HG03354 (cell line): ENCODE measurements around the gene BMP6.
"Not testable (repeated sequence)": the region's sequence is repeated elsewhere in the genome, so short reads cannot be mapped to it uniquely, and the experiment has no call there.

Experiments used
- ATAC-seq: cut with Tn5 transposase; IDR thresholded peaks from one replicate; pipeline ENCODE4 v1.9.1; 2021; ENCODE audit warnings: mild to moderate bottlenecking; ENCODE audit not compliant: unreplicated experiment, poor library complexity, severe bottlenecking

Gene BMP6

DNA sequence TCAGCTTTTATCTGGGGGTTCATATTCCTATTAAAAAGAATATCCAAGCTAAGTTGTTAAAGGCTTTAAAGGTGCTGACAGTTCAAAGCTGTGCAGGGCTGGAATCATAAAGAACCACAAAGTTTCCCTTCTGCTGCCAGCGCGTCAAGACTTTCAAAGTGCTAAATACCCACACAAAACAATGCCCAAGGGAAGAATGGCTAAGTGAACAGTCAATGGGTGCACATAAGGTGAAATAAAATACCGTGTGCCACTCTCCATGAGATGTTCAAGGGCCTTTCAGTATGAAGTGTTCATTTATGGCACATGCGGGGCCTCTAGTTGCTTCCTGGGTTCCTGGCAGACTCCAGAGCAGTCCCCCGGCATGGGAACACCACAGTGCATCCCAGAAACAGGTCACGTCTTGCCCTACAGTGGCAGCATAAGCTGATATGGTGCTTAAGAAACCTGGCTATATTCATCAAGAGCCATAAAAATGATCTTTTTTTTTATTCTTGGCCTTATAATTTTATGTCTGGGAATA, 170.6 kb downstream of the BMP6 start:
- ATAC-seq = no peak

DNA sequence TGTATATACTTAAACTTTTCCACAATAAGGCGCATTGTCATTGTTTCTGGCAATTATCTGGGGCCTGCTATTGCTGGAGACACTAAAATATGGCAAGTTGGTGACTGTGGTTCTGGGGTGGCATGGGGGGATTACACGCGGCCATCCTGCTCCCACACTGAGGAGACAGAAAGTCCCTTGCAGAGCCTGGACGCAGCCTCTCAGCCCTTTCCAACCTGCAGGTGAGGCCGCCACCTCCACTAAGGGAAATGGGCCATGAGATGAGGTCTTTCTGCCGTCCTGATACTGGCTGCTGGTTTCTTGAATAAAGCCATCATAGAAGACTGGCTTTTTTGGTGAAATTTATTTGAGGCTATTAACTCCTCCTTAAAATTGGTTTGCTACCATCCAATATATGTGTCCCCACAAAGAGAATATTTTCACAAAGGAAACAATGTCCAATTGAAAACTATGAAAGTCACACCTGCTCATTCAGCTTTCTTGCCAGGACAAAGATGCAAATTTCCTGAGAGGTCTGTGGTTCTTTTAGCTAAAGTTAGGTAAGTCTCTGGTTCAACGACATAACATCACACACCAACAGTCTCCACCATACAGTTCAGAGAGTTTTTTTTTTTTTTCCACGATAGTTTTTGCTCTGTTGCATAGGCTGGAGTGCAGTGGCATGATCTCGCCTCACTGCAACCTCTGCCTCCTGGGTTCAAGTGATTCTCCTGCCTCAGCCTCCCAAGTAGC, 171.7 kb downstream of the BMP6 start:
- peak; percentile 44 for ATAC-seq

DNA sequence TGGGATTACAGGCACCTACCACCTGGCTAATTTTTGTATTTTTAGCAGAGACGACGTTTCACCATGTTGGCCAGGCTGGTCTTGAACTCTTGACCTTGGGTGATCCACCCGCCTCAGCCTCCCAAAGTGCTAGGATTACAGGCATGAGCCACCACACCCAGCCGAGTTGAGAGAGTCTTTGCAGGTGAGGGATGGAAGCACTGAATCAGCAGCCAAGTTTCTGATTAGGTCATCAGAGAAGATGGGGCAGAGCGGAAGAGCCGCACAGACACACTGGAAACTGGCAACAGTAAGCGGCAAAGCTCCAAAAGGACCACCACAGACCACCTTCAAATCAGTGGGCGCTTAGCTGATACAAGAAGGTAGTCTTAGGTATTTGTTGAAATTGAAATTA, 172.3 kb downstream of the BMP6 start:
- ATAC-seq = not testable (repeated sequence)

DNA sequence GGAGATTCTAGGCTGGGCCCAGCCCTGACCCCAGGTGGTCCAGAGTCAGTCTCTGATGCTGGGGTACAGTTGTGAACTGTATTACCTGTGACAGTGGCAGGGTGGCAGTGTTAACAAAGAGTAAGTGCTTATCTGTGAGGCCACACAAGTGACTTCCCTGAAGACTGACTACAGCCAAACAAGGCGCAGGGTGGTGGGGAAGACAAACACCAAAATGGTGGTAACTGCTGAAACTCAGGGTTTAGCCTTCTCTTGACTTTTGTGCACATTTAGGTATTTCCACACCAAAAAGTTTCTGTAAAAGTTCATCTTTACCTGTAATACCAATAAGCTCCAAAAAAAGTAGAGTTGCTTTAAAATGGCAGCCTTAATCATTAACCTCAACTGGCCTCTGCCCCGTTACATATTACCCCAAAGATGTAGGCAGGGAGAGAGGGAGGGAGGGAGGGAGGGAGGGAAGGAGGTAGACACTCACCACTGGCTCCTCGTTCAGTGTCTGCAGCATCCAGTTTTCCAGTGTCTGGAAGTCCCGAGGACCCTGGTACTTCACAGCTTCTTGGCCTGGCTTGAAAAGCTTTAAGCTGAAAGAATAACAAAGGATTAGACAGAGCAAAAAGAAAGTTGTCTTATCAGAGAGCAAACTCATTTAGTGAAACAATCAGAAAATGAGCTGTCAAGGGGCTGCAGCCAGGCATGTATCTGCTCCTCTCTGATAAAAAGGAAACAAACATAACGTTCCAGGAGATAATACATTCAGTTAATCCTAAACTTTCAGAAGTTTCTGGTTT, 173.4 kb downstream of the BMP6 start:
- peak; percentile 75 for ATAC-seq

- ATAC-seq = no peak
Observed at GRCh38 chr6:7899889-7900213, 174.0 kb downstream of the BMP6 start.

DNA sequence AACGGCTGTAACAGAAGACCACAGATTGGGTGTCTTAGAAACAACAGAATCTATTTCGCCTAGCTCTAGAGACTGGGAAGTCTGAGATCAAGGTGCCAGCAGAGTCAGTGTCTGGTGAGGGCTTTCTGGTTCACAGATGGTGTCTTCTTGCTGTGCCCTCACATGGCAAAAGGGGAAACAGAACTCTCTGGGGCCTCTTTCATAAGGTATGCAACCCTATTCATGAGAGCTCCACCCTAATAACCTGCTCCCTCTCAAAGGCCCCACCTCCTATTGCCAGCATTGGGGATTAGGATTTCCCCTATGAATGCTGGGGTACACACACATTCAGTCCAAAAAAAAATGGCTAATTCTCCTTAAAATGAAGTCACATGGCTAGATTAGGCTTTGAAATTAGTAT, 174.7 kb downstream of the BMP6 start:
- ATAC-seq = no peak

DNA sequence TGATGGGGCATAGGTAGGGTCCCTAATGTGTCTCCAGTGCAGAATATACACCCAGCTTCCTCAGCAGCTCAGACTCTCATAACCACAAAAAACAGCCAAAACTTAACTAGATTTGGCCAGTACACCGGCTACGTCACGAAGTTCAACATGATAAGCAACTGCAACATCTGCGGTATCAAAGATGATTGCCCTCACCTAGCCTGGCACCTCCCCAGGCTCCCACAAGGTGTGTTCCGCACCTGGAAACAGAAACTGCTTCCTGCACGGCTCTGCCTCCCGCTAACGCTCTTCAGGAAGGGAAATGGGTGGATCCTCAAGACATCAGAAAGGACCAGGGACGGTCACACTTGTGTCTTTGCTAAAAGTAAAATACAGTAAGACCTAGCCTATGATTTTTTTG, 175.2 kb downstream of the BMP6 start:
- no peak for ATAC-seq

DNA sequence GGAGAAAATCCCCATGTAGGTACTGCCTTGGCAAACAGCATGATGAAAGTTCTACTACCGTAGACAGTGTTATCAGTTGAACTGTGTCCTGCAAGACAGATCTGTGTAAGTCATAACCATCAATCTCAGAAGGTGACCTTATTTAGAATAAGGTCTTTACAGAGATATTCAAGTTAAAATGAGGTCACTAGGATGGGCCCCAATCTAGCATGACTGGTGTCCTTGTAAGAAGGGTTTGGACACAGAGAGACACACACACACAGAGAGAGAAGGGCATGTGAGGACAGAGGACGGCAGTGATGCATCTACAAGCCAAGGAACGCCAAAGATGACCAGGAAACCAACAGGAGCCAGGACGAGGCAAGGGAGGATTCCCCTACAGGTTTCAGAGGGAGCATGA, 175.9 kb downstream of the BMP6 start:
- no peak for ATAC-seq

- no peak for ATAC-seq
Observed at GRCh38 chr6:7902221-7902620, 176.3 kb downstream of the BMP6 start.

GRCh38 chr6:7902867-7903266, 177.0 kb downstream of the BMP6 start:
- no peak for ATAC-seq

DNA sequence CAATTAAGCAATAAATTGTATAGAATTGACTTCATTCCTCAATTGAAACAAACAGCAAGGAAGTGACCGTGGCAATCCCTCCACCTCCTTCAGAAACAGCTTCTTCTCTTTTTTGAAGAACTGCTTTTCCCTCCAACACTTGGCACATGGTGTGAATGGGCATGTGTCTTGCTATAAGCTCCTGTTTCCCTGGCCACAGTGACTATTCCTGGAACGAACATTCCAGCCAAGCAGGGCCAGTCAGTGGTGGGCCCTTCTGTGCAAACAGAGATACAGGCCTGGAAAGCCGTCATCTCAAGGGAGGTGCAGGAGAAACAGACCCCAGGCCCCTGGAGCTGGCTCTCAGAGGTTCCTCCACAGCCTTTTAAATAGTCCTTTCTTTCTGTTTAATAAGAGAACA, 177.8 kb downstream of the BMP6 start:
- ATAC-seq = no peak

DNA sequence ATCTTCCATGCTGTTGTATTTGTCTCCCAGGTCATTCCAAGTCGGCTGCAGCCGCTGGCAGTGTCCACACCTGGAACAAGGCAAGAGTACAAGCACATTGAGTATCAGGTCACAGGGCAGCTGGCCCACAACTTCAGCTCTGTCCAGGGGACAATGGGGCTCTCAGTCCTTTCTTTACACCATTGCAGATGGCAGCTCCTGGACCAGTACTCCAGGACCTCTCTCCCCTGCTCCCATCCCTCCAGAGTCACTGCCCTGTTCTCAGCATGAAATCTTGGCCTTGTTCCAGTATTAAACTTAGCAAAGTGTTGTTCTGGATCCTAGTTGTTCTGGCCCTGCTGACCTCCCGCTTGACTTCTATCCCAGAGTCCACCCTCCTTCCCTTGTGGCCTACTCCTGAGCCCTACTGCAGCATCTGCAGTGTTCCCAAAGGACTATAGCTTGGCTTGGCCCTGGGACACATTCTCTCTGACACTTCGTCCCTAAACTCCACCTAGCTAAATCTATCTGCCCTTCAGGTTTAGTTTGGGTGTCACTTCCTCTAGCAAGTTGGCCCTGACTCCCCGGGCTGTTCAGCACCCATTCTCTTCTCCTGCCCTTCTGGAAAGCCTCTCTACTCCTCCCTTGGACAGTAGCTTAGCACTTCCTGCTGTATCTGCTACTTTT, 178.9 kb downstream of the BMP6 start:
- ATAC-seq = no peak

DNA sequence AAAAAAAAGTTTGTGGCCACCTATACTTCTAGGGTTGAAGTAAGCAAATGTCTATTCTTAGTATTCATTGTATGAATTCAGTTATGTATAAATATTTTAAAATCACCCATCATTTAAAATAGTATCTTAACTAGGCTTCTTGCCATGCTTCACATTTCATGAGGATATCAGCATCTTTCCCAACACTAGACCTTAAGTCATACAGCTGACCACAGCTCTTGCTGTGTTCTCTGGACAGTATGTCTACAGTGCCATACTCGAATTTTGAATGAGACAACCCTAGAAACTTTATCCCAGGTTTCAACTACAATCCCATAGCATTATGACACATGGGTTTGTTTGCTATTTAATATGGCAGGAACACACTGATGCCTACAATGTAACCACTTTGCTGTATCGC, 179.5 kb downstream of the BMP6 start:
- ATAC-seq = no peak

DNA sequence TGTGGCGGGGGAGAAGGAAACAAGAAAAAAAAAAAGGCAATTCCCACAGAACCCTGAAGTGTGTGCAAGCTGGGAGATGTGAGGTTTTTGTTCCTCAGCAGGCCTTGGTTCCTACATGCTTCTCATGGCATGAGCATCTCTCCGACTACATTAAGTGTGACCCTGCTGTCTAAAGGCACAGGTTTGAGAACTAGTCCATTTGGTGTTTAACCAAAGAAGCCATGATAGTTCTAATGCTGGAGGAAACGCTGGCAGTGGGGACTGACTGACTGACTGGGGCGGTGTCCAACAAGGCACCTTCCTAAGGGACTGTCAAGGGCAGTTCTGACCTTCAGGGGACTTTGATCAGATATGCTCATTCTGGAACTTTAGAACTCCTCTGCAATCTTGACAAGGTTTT, 180.8 kb downstream of the BMP6 start:
- no peak for ATAC-seq

GRCh38 chr6:7907159-7907558, 181.3 kb downstream of the BMP6 start:
- ATAC-seq = no peak

GRCh38 chr6:7909323-7910276, 183.7 kb downstream of the BMP6 start:
- ATAC-seq = peak; percentile 35

DNA sequence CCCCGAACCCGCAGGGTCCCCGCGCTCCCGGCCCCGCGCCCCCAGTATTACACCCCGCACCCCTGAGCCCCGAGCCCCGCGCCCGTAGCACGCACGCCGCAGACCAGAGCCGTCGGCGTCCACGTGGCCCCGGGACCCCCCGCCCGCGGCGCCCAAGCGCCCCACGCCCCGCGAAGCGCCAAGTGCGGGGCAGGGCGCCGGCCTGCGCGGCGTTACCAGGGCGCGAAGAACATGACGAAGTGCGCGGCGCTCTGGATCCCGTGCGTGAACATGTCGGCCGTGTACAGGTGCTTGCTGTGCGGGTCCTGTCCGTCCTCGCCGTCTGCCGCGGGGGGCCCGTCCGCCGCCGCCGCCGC, 184.4 kb downstream of the BMP6 start:
- ATAC-seq = peak; percentile 35

- peak; percentile 69 for ATAC-seq
Observed at GRCh38 chr6:7910654-7911344, 184.9 kb downstream of the BMP6 start, which contains the start of gene TXNDC5. TSS of gene TXNDC5 (minus strand) at chr6:7910788. CDS start at chr6:7910776, 12 bp downstream.

DNA sequence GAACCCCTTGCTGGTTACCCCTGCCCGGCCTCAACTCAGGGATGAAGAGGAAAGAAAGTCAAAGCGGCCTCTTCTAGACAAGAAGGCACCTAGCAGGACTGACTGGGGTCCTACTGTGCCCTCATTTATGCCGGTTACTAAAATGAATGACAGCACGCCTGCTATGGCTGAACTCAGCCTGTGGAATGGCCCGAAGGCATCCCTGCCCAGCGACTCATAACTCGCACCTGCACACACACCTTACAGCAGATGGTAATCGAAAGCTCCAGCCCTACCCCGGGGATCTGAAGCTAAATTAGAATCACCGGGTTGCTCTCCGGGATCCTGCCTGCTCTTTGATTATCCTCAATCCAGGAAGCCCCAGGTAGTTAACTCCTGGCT, 185.4 kb downstream of the BMP6 start:
- no peak for ATAC-seq
